Gastroesophageal sphincter (tissue), 3 donors: ENCODE results near the gene DMRT1.

ENCODE experiments used
- CTCF ChIP-seq, 4 experiments: fragments of 200-600 bp in 2 of 4; fragments of 450-650 bp in 2 of 4; sonication (generic) in 1 of 4; IDR thresholded peaks; one replicate each; pipeline ENCODE4 v1.5.1; 2017 to 2019; ENCODE audit warnings: antibody characterized with exemption in 4 of 4, mild to moderate bottlenecking in 2 of 4, moderate library complexity in 2 of 4
- POLR2AphosphoS5 ChIP-seq: sonication (generic); formaldehyde crosslinking; IDR thresholded peaks from one replicate; pipeline ENCODE4 v1.6.1; 2017; ENCODE audit warnings: antibody characterized with exemption

- TF ChIP-seq CTCF (IDR thresholded peaks at IDR 0.05) (no peak), POLR2AphosphoS5 (no peak)
Measured at GRCh38 chr9:1002678-1003077, 161.2 kb downstream of the DMRT1 start.
